Inferior parietal cortex (tissue), 1 donor: ENCODE measurements around the gene MAGI3.

Source experiments
- DNase-seq: peaks from one replicate; pipeline ENCODE4 v3.0.0-alpha.2; 2016; ENCODE audit errors: extremely low spot score

MAGI3 gene

DNA sequence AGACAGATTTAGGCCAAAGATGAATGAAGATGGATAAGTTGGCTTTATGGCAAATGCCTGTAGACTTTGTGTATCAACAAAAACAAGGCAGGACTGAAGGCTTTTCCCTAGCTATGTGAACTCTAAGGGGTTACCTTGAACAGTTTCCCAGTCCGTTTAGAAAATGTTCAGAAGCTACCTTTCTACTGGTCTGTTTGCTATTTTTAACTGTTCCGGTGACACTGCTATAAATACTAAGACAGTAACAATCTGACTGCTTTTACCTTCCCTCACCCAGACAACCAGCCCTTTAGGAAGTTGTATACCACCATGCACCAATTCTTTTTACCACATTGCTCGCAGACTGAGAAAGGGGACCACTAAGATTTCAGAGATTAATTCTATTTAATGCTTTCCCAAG lies 266.8 kb downstream of the MAGI3 start:
- DNase-seq = no peak

DNA sequence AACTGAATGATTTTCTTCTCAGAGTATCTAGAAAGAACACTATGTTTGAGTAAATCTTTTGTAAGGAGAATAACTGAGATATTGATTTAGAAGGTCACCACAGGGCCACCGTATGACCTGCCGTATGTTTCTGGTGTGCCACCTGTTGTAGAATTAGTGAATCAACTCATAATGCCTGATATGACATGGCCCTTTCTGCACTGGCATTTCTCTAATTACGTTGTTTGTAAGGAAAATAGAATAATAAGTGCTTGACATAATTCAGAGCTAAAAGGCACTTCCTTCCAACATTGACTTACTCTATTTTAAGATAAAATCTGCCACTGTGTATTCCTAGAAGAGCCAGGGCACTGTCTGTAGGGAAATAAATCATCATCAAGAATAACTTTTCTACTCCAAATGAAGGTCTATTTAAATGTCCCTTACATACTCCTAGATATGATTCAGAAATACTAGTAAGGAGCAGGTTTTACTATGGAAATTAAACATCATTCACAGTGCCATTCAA lies 267.3 kb downstream of the MAGI3 start:
- DNase-seq = no peak

- no peak for DNase-seq
Measured at GRCh38 chr1:113659035-113659434, 268.7 kb downstream of the MAGI3 start.

DNA sequence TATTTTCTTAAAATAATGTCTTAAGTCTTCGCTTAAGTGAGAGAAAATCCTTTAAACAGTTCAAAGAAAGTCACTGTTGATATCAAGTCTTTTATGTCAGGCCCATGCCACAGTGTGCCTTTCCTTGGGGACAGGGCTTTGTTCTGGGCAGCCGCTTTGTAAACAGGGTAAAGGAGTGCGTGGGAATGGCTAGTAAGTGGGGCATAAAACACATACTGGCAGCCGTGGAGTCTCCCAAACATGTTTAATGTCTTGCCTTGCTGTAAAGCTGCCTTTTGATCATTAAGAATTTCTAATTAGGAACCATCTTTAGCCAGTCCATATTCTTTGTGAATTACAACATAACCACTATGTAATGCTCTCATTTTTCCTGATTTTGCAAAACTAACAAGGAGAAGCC lies 269.2 kb downstream of the MAGI3 start:
- DNase-seq = no peak

DNA sequence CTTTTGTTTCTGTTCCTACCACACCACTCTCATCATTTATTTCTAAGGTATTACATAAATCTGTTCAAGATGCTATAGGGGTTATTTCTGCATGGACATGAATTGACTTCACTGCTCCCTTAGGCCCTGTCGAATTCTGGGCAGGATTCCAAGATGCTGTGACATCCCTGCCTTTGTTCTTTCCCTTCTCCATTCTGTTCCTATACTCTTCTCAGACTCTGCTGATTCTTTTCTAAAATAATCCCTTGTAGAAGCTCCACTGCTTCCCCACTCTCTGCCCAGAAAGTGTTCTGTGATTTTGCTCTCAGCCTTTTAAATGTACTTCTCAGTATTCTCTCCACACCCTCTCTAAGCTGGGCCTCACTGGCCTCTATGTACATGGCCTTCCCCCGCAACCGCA lies 269.8 kb downstream of the MAGI3 start:
- DNase-seq = no peak

GRCh38 chr1:113662101-113662500 lies 271.8 kb downstream of the MAGI3 start:
- no peak for DNase-seq

DNA sequence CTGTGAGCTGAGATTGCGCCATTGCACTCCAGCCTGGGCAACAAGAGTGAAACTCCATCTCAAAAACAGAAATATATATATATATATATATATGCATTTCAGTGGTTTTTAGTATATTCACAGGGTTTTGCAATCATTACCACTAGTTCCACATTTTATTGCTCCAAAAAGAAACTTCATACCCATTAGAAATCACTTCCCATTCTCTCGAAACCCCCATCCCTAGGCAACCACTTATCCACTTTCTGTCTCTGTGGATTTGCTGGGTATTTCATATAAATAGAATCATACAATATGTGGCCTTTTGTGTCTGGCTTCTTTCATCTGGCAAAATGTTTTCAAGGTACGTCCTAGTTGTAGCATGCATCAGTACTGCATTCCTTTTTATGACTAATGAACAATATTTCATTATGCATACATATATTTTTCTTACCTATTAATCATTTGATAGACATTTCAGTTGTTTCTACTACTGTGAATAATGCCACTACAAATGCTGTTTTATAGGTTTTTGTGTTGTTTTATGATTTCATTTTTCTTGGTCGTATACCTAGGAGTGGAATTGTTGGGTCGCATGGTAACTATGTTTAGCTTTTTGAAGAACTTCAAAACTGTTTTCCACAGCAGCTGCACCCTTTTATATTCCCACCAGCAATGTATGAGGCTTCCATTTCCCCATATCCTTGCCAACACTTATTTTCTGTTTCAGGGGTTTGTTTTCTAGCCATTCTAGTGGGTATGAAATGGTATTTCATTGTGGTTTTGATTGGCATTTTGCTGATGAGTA lies 273.0 kb downstream of the MAGI3 start:
- no peak for DNase-seq

DNA sequence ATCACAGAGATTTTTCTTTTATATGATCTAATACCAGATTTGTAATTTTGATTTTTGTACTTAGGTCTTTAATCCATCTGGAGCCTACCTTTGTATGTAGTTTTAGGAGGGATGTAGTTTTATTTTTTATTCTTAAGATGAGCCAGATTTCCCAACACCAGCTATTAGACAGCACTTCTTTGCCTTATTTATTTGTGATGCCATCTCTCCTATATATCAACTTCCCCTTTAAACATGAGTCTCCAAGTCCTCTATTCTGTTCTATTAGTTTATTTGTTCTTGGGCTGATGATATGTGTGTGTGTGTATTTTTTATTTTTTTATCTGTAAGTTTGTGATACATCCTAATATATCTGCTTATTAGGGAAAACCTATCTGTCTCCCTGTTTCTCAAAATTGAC lies 274.8 kb downstream of the MAGI3 start:
- no peak for DNase-seq

GRCh38 chr1:113666126-113666525 lies 275.8 kb downstream of the MAGI3 start:
- no peak for DNase-seq

- DNase-seq = no peak
Measured at GRCh38 chr1:113669988-113670387, 279.7 kb downstream of the MAGI3 start.

- DNase-seq = no peak
Measured at GRCh38 chr1:113670650-113671049, 280.3 kb downstream of the MAGI3 start.

- DNase-seq = no peak
Measured at GRCh38 chr1:113672491-113672890, 282.2 kb downstream of the MAGI3 start.

- no peak for DNase-seq
Measured at GRCh38 chr1:113674591-113674990, 284.3 kb downstream of the MAGI3 start.

- no peak for DNase-seq
Measured at GRCh38 chr1:113675302-113675701, 285.0 kb downstream of the MAGI3 start.

- no peak for DNase-seq
Measured at GRCh38 chr1:113676524-113676923, 286.2 kb downstream of the MAGI3 start.

DNA sequence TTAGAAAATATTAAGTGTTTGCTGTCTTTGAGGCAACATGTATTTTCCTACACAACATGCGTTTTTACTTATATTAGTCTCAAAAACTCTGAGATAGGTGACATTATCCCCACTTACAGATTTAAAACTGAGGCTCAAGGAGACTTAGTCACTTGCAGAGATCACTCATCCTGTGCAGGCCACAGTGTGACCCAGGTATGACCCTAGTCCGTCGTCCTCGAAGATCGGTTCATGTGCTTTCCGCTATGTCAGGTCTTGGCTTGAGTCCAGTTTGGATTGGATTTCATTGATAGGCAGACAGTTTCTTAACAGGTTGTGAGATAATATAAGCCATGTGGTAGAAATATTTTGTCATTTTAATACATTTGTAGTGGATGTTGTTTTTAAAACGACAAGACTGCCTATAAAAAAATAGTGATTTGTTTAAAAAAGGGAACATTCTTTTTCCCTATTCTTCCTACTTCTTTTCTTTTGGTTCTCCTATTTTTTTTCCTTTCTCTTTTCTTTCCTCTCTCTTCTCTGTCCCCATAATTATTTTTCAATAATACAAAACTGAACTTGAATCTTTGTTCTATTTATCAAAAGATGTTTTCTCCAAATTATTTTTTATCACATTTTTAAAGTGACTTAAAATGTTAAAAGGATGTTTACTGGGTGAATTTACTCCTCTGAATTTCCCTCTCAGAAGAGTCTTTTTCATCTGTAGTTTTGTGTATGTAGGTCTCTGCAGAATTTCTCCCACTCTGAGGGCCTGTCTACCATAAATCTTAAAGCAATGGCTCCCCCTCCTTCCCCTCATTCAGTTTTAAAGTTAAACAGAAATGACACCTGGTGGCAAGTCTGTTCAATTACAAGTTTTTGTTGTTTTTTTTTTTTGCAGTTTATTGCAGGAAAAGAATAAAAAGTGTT lies 287.2 kb downstream of the MAGI3 start:
- peak; percentile 61 for DNase-seq

DNA sequence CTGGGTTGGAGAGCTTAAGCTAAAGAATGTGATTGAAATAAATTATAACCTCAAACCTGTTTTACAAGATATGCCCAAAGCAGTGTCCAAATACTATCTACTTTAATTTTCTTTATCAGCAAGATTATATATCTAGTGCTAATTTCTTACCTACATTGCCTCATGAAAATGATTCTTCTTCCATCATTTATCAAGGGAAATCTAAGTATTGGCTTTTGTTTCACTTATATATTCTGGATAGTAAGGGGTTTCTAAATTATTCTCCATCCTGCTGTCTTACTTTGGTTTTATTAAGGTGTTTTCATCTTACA lies 287.8 kb downstream of the MAGI3 start:
- no peak for DNase-seq

- DNase-seq = no peak
Measured at GRCh38 chr1:113681596-113682337, 291.5 kb downstream of the MAGI3 start.

DNA sequence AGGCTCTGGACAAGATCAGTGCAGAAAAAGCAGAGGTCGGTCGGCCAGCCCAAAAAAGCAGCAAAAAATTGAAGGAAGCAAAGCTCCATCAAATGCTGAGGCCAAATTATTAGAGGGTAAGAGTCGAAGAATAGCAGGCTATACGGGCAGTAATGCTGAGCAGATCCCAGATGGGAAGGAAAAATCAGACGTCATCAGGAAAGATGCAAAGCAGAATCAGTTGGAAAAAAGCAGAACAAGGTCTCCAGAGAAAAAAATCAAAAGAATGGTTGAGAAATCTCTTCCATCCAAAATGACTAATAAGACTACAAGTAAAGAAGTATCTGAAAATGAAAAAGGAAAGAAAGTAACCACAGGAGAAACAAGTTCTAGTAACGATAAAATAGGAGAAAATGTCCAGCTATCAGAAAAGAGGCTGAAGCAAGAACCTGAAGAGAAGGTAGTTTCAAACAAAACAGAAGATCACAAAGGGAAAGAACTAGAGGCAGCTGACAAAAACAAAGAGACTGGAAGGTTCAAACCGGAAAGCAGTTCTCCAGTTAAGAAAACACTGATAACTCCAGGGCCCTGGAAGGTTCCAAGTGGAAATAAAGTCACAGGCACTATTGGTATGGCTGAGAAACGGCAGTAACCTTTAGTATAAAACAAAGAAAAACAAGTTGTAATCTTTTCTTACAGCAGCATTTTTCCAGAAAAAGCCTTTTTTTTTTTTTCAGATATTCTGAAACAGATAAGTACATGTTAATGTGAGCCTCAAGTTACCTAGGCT lies 293.3 kb downstream of the MAGI3 start:
- DNase-seq = no peak

DNA sequence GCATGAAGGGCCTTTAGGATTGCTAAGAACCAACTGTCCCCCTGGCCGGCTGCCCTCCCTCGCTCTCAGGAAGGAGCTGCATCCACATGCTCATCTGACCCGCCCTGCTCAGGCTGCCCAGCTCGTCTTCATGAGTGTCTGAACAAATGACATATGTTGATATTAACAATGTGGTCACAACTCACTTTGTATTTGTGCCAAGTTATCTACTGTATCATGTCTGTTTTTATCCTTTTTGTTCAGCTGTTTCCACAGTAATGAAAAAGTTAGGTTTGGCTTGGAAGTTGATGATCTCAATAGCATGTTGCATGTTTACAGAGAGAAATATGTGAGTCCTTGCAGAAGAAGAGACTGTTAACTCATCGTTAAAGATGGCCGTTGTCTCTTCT lies 293.8 kb downstream of the MAGI3 start:
- no peak for DNase-seq

GRCh38 chr1:113686891-113687618 lies 296.7 kb downstream of the MAGI3 start:
- DNase-seq = no peak
